ENCODE measurements around the gene RNF40.

GRCh38 chr16:30753596-30753995 lies 8.5 kb upstream of the RNF40 start:
- TF ChIP-seq CTCF (IDR thresholded peaks at IDR 0.05; ENCODE audit: low read depth, low read length, poor library complexity, severe bottlenecking) (no peak), EZH2phosphoT487 (IDR thresholded peaks at IDR 0.05; ENCODE audit: borderline replicate concordance, low read length) (no peak)
